Stimulated activated CD4-positive, alpha-beta T cell treated with anti-CD3 and anti-CD28 coated beads, Interleukin-1b, Interleukin-23, amount 100 ng/mL, for 1 hour (primary cell): ENCODE measurements around the gene APP.

ENCODE experiments used
- DNase-seq, 2 donors: peaks; one replicate each; pipeline ENCODE4 v3.0.0-alpha.2; 2020; ENCODE audit warnings: low read depth in 2 of 2

The APP gene

GRCh38 chr21:26170471-26171257 lies at the start of gene APP:
Gene APP (minus strand): TSS chr21:26170770. CDS start chr21:26170620, 150 bp downstream.
- DNase-seq: peak; percentile 58 to 89

GRCh38 chr21:26212220-26212619 lies 41.6 kb upstream of the APP start:
- DNase-seq: no peak

GRCh38 chr21:26210614-26211013 lies 40.0 kb upstream of the APP start:
- no peak for DNase-seq

- no peak for DNase-seq
These were observed 36.5 kb upstream of the APP start for GRCh38 chr21:26207021-26207420.

- DNase-seq: no peak
These were observed 28.9 kb upstream of the APP start for GRCh38 chr21:26199456-26199855.

- DNase-seq: no peak
These were observed 25.1 kb upstream of the APP start for GRCh38 chr21:26195708-26196107.

GRCh38 chr21:26194811-26195251 lies 24.3 kb upstream of the APP start:
- no peak for DNase-seq

- DNase-seq: no peak
These were observed 23.8 kb upstream of the APP start for GRCh38 chr21:26194326-26194725.

- no peak for DNase-seq
These were observed 21.0 kb upstream of the APP start for GRCh38 chr21:26191609-26192008.

- no peak for DNase-seq
These were observed 17.9 kb upstream of the APP start for GRCh38 chr21:26188422-26188821.

GRCh38 chr21:26185446-26185845 lies 14.9 kb upstream of the APP start:
- DNase-seq: no peak

- DNase-seq: no peak
These were observed 14.5 kb upstream of the APP start for GRCh38 chr21:26185021-26185420.

- DNase-seq: no peak
These were observed 8.9 kb upstream of the APP start for GRCh38 chr21:26179501-26179900.

GRCh38 chr21:26177746-26178426 lies 7.3 kb upstream of the APP start:
- DNase-seq: no peak

- no peak for DNase-seq
These were observed 6.6 kb upstream of the APP start for GRCh38 chr21:26177187-26177586.

GRCh38 chr21:26171258-26172100 lies 909 bp upstream of the APP start:
- no peak for DNase-seq

- peak in 1 of 2 donors; percentile 16 for DNase-seq
These were observed 729 bp downstream of the APP start for GRCh38 chr21:26169611-26170470.

GRCh38 chr21:26169061-26169610 lies 1.4 kb downstream of the APP start:
- peak in 1 of 2 donors; percentile 2 for DNase-seq

- no peak for DNase-seq
These were observed 2.2 kb downstream of the APP start for GRCh38 chr21:26168371-26168770.

GRCh38 chr21:26167593-26167992 lies 3.0 kb downstream of the APP start:
- DNase-seq: no peak

GRCh38 chr21:26165331-26165730 lies 5.2 kb downstream of the APP start:
- DNase-seq: no peak
